Tibial nerve (tissue), 4 donors: ENCODE data around the gene ST14. TPM values are rescaled to one million over a fixed set of nuclear protein-coding genes. Genes with fewer than 3 reads are reported as not detected.
"Not testable (repeated sequence)": the region's sequence is repeated elsewhere in the genome, so short reads cannot be mapped to it uniquely, and the experiment has no call there.

Experiments used
- DNase-seq, 2 donors: peaks; one replicate each; pipeline ENCODE4 v3.0.0-alpha.2; 2019; ENCODE audit warnings: low spot score in 2 of 2
- H3K27ac ChIP-seq, 4 donors: fragments of 200-600 bp; sonication (generic) in 3 of 4; one replicate each; pipeline ENCODE4 v1.5.1; 2017 to 2019; ENCODE audit warnings: mild to moderate bottlenecking in 1 of 4
- H3K27me3 ChIP-seq, 2 donors: fragments of 200-600 bp; sonication (generic) in 1 of 2; one replicate each; pipeline versions ENCODE4 v1.5.1 to v1.6.0; 2017 to 2019
- H3K36me3 ChIP-seq, 3 donors: fragments of 200-600 bp; sonication (generic); one replicate each; pipeline ENCODE4 v1.5.1; 2018 to 2019
- H3K4me1 ChIP-seq, 4 donors: fragments of 200-600 bp; sonication (generic) in 3 of 4; one replicate each; pipeline ENCODE4 v1.5.1; 2017 to 2019
- H3K4me3 ChIP-seq, 4 donors: fragments of 200-600 bp; sonication (generic) in 3 of 4; one replicate each; pipeline ENCODE4 v1.5.1; 2017 to 2019; ENCODE audit warnings: mild to moderate bottlenecking in 1 of 4, moderate library complexity in 1 of 4
- H3K9me3 ChIP-seq, 4 donors: fragments of 200-600 bp; sonication (generic) in 3 of 4; one replicate each; pipeline ENCODE4 v1.5.1; 2017 to 2019
- CTCF ChIP-seq, 5 experiments: fragments of 200-600 bp in 3 of 5; fragments of 450-650 bp in 2 of 5; sonication (generic) in 3 of 5; IDR thresholded peaks; one replicate each; pipeline ENCODE4 v1.5.1; 2016 to 2019; ENCODE audit warnings: antibody characterized with exemption in 5 of 5, mild to moderate bottlenecking in 3 of 5, moderate library complexity in 2 of 5
- EP300 ChIP-seq, 2 donors: sonication (generic); formaldehyde crosslinking; IDR thresholded peaks; one replicate each; pipeline ENCODE4 v1.6.1; 2017; ENCODE audit warnings: antibody characterized with exemption in 2 of 2, mild to moderate bottlenecking in 1 of 2
- POLR2A ChIP-seq, 2 donors: fragments of 450-650 bp; IDR thresholded peaks; one replicate each; pipeline ENCODE4 v1.6.1; 2017; ENCODE audit warnings: antibody characterized with exemption in 2 of 2, mild to moderate bottlenecking in 2 of 2, moderate library complexity in 2 of 2
- WGBS, 2 donors: methylation state at CpG; one replicate each; pipeline ENCODE4 v1.1.5; 2018; 5-methylcytosine and 5-hydroxymethylcytosine counted together
- total RNA-seq, 4 donors: library from RNA; depleted of rRNA; stranded (reverse); fragments of >200 nt; gene quantifications; one replicate each; pipeline ENCODE4 v1.1.0, GENCODE V29; 2016

Gene ST14
- total RNA-seq, 4 donors from 2014 or later: 1.5 to 10.8 (median 2.6) TPM

GRCh38 chr11:130220311-130221035 is 60.9 kb downstream of the ST14 start:
- no peak overlapping the region for H3K27ac ChIP-seq
- TF ChIP-seq POLR2A (IDR thresholded peaks at IDR 0.05): no peak
- no peak for TF ChIP-seq CTCF (IDR thresholded peaks at IDR 0.05)
- TF ChIP-seq EP300 (IDR thresholded peaks at IDR 0.05): no peak
- no peaks in the 10 kb centered on the region for H3K9me3 ChIP-seq
- WGBS, 2 donors: 82 to 85% methylated on average over 18 of the region's 19 CpGs
- peaks cover 0 to 9% of the 10 kb centered on the region in 2 donors for H3K27me3 ChIP-seq
- DNase-seq: no peak
- H3K36me3 ChIP-seq: peaks cover 0 to 5% (median 0%) of the 10 kb centered on the region in 3 donors
- H3K4me1 ChIP-seq: no peaks in the 10 kb centered on the region
- no peak overlapping the region for H3K4me3 ChIP-seq

DNA sequence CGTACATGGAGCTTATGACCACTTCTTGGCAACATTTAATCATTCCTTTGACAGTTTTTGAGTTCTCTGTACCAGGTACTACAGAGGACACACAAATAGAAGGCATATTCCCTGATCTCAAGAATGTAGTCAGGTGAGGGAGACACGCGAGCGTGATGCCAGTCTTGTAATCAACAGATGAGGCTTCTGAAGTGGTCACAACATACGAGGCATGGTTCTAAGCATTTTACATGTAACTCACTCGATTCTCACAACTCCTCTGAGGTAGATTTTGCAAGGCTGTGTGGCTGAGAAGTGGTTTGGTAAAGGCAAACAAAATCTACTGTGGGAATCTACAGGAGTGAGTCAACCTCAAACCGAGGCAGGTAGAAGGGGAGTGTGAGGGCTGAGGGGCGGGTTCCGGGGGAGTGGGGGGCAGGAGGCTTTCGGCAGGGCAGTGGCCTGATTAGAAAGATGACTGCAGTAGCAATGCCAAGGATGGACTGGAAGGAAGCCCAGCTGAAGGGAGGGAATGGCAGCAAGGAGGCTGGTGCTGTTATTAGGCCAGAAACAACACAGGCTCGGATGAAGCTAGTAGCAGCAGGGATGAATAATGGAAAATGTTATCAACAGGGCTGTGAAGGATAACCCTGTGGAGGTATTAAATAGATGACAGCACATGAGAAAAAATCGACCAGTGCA is 63.8 kb downstream of the ST14 start:
- no peak for DNase-seq
- no peaks in the 10 kb centered on the region for H3K27me3 ChIP-seq
- H3K27ac ChIP-seq: no peak overlapping the region
- WGBS, 2 donors: 86 to 91% methylated on average over 12 of the region's 12 CpGs
- H3K4me1 ChIP-seq: no peaks in the 10 kb centered on the region
- peaks cover 0 to 12% (median 0%) of the 10 kb centered on the region in 3 donors for H3K36me3 ChIP-seq
- no peak for TF ChIP-seq CTCF (IDR thresholded peaks at IDR 0.05)
- no peak for TF ChIP-seq POLR2A (IDR thresholded peaks at IDR 0.05)
- no peak for TF ChIP-seq EP300 (IDR thresholded peaks at IDR 0.05)
- no peak overlapping the region for H3K4me3 ChIP-seq
- no peaks in the 10 kb centered on the region for H3K9me3 ChIP-seq

DNA sequence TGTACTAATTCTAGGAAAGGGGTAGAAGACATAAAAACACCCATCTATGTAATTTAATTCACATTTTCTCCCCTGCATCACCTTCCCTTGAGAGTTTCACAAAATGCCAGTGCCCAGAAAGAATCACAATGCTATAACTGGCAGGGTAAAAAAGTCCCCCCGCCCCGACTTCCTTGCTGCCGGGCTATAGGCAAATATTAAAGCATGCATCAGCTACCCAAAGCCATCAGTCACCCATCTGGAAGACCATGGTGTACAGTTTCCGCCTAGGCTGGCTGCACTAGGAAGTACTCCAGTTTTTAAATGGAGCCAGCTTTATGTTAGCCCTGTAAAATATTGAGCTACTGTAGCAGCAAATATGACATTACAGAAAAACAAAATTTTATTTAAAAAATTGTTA is 67.8 kb downstream of the ST14 start:
- TF ChIP-seq POLR2A (IDR thresholded peaks at IDR 0.05) (no peak), CTCF (IDR thresholded peaks at IDR 0.05) (no peak), EP300 (IDR thresholded peaks at IDR 0.05) (no peak)
- WGBS, 2 donors: 96 to 100% methylated on average over 4 of the region's 4 CpGs
- no peak for DNase-seq

DNA sequence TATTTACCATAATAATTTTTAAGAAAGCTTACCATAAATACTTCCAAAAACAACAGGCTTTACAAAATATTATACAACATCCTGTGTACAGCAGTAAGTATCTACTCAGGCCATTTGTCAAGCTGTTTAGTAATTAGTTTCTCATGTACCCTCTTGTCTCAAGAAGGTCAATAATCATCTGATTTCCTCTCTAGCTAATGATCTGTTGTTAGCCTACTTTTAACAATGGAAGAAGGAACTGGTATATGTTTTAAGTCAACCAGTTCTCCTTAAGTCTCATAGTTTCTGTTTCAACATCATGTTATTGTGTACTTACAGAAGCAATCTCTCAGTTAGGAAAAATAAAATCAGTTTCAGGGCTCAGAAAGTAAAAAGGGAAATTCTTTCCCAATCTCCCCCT is 73.9 kb downstream of the ST14 start:
- not testable (repeated sequence) for DNase-seq, H3K27ac ChIP-seq, H3K27me3 ChIP-seq, H3K4me3 ChIP-seq, H3K9me3 ChIP-seq, H3K4me1 ChIP-seq
- H3K36me3 ChIP-seq: peaks cover 0 to 40% (median 0%) of the 10 kb centered on the region in 3 donors

More for the DNA sequence above, 67.8 kb downstream of the ST14 start:
- H3K4me3 ChIP-seq: no peak overlapping the region
- peaks cover 0 to 16% (median 0%) of the 10 kb centered on the region in 3 donors for H3K36me3 ChIP-seq
- no peaks in the 10 kb centered on the region for H3K4me1 ChIP-seq
- no peaks in the 10 kb centered on the region for H3K27me3 ChIP-seq
- no peak overlapping the region for H3K27ac ChIP-seq
- H3K9me3 ChIP-seq: no peaks in the 10 kb centered on the region

DNA sequence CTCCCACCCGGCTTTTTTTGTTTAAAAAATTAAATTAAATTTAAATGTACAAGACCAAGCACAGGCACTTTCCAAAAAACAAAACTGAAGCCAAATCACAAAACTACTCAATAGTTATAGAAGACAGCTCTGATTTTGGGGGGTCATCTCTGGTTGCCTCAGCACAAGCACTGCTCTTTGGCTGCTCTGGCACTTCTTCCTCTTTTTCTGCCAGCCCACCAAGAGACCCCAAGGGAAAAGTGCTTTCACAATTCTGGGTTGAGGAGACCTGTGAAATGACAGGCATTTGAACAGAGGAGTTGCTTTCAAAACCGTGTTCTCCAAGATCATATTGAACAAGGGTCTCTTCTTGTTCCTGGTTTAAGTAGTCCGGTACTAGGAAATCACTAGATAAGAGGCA is 74.3 kb downstream of the ST14 start:
- not testable (repeated sequence) for H3K4me3 ChIP-seq, H3K27ac ChIP-seq, DNase-seq, H3K4me1 ChIP-seq, H3K27me3 ChIP-seq, H3K9me3 ChIP-seq
- H3K36me3 ChIP-seq: peaks cover 0 to 44% (median 0%) of the 10 kb centered on the region in 3 donors
- WGBS, 2 donors: 80% methylated on average over 3 of the region's 3 CpGs

- DNase-seq: no peak
- Histone ChIP-seq H3K4me1 (no peaks in the 10 kb centered on the region), H3K27ac (no peak overlapping the region), H3K27me3 (no peaks in the 10 kb centered on the region), H3K36me3 (peaks cover 0 to 48% (median 0%) of the 10 kb centered on the region in 3 donors), H3K9me3 (no peaks in the 10 kb centered on the region), H3K4me3 (no peak overlapping the region)
- TF ChIP-seq EP300 (IDR thresholded peaks at IDR 0.05) (no peak), POLR2A (IDR thresholded peaks at IDR 0.05) (no peak), CTCF (IDR thresholded peaks at IDR 0.05) (no peak)
Observed at GRCh38 chr11:130234315-130234714, 74.7 kb downstream of the ST14 start.
